SK-N-SH (cell line): ENCODE measurements around the gene OTOP3.

Experiments used
- CTCF ChIP-seq: fragments of 200-600 bp; sonication (generic); IDR thresholded peaks from 2 replicates; pipeline ENCODE4 v1.6.1; 2017; ENCODE audit warnings: antibody characterized with exemption, mild to moderate bottlenecking, moderate library complexity
- EP300 ChIP-seq, 2 experiments: IDR thresholded peaks; 2 replicates each; pipeline versions ENCODE4 v1.4.0 to v1.6.1; 2012; ENCODE audit warnings: borderline replicate concordance in 1 of 2, low read depth in 1 of 2, low read length in 1 of 2
- EZH2phosphoT487 ChIP-seq: fragments of 200-600 bp; sonication (generic); IDR thresholded peaks from 2 replicates; pipeline ENCODE4 v1.6.1; 2017; ENCODE audit warnings: low read depth, mixed run types, mild to moderate bottlenecking, antibody characterized with exemption, moderate library complexity, borderline replicate concordance
- GABPA ChIP-seq: IDR thresholded peaks from 2 replicates; pipeline ENCODE4 v1.4.0; 2012; ENCODE audit warnings: low read depth, mild to moderate bottlenecking
- MAX ChIP-seq: IDR thresholded peaks from 2 replicates; pipeline ENCODE4 v1.4.0; 2012; ENCODE audit warnings: low read depth
- POLR2AphosphoS5 ChIP-seq: IDR thresholded peaks from 2 replicates; pipeline ENCODE4 v1.6.1; 2012; ENCODE audit warnings: low read depth, low read length
- RAD21 ChIP-seq: IDR thresholded peaks from 2 replicates; pipeline ENCODE4 v1.6.1; 2012; ENCODE audit warnings: mild to moderate bottlenecking, low read length
- REST ChIP-seq: IDR thresholded peaks from 2 replicates; pipeline ENCODE4 v1.6.1; 2012; ENCODE audit warnings: mild to moderate bottlenecking, low read depth, low read length, moderate library complexity
- RFX5 ChIP-seq: IDR thresholded peaks from 2 replicates; pipeline ENCODE4 v1.6.1; 2012; ENCODE audit warnings: mild to moderate bottlenecking, improper control_type of control experiment, low read length
- SIN3A ChIP-seq: IDR thresholded peaks from 2 replicates; pipeline ENCODE4 v1.6.1; 2012; ENCODE audit warnings: low read depth, mild to moderate bottlenecking, low read length, moderate library complexity, borderline replicate concordance
- TAF1 ChIP-seq: IDR thresholded peaks from 2 replicates; pipeline ENCODE4 v1.6.1; 2012; ENCODE audit warnings: low read depth, mild to moderate bottlenecking, low read length, moderate library complexity, borderline replicate concordance
- TF ChIP-seq, protein P1 (sequence below): fragments of 150-350 bp; IDR thresholded peaks from 2 replicates; pipeline ENCODE4 v1.6.1; 2017; ENCODE audit warnings: antibody characterized with exemption, low read length, low read depth, borderline replicate concordance

DNA sequence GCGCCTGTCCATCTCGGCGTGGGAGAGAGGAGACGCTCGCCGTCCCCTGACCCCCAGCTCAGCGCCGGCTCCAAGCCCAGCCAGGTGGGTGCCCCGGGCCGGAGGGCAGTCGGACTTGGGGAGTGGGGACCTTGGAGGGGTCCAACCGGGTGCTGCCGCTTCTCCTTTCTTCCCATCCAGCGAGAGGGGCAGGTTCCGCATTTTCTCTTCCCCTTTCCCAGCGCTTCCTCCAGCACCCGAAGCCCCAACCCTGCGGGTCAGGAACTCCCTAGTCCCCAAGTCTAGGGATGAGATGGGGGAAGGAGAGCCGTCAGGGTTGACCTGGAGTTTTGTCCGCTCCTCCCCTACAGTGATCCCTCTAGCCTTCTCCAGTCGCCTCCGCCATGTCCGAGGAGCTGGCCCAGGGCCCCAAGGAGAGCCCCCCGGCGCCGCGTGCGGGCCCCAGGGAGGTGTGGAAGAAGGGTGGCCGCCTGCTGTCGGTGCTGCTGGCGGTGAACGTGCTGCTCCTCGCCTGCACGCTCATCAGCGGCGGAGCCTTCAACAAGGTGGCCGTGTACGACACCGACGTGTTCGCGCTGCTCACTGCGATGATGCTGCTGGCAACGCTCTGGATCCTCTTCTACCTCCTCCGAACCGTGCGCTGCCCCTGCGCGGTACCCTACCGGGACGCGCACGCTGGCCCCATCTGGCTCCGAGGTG lies 11.3 kb upstream of the OTOP3 start, which contains the start of gene OTOP2:
- TF ChIP-seq GABPA (no peak), CTCF (no peak), EP300 (IDR thresholded peaks at IDR 0.05; ENCODE audit: borderline replicate concordance in 1 of 2, low read depth in 1 of 2, low read length in 1 of 2) (no peak), MAX (no peak), EZH2phosphoT487 (peak; percentile 48; the same call in 1 of the 2 replicates), RAD21 (no peak), RFX5 (no peak), SIN3A (no peak), POLR2AphosphoS5 (no peak), REST (no peak), TAF1 (no peak)
- TF ChIP-seq, protein P1, sequence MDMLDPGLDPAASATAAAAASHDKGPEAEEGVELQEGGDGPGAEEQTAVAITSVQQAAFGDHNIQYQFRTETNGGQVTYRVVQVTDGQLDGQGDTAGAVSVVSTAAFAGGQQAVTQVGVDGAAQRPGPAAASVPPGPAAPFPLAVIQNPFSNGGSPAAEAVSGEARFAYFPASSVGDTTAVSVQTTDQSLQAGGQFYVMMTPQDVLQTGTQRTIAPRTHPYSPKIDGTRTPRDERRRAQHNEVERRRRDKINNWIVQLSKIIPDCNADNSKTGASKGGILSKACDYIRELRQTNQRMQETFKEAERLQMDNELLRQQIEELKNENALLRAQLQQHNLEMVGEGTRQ: no peak
